Gastroesophageal sphincter (tissue), 3 donors: Measurements from ENCODE around the gene CRY2.

Experiments used
- CTCF ChIP-seq, 4 experiments: fragments of 200-600 bp in 2 of 4; fragments of 450-650 bp in 2 of 4; sonication (generic) in 1 of 4; IDR thresholded peaks; one replicate each; pipeline ENCODE4 v1.5.1; 2017 to 2019; ENCODE audit warnings: antibody characterized with exemption in 4 of 4, mild to moderate bottlenecking in 2 of 4, moderate library complexity in 2 of 4
- EP300 ChIP-seq: sonication (generic); formaldehyde crosslinking; IDR thresholded peaks from one replicate; pipeline ENCODE4 v1.6.1; 2017; ENCODE audit warnings: antibody characterized with exemption, mild to moderate bottlenecking
- POLR2A ChIP-seq, 2 donors: fragments of 450-650 bp; IDR thresholded peaks; one replicate each; pipeline ENCODE4 v1.6.1; 2017; ENCODE audit warnings: antibody characterized with exemption in 2 of 2, mild to moderate bottlenecking in 2 of 2, moderate library complexity in 1 of 2
- POLR2AphosphoS5 ChIP-seq: sonication (generic); formaldehyde crosslinking; IDR thresholded peaks from one replicate; pipeline ENCODE4 v1.6.1; 2017; ENCODE audit warnings: antibody characterized with exemption

GRCh38 chr11:45857961-45858474 is 10.7 kb downstream of the CRY2 start:
- TF ChIP-seq CTCF (IDR thresholded peaks at IDR 0.05) (no peak), EP300 (no peak), POLR2A (IDR thresholded peaks at IDR 0.05) (no peak), POLR2AphosphoS5 (no peak)
